IMR-90 (cell line): ENCODE data around the gene LMNTD2. TPM values are rescaled to one million over a fixed set of nuclear protein-coding genes. Genes with fewer than 3 reads are reported as not detected.

Experiments
- ATAC-seq: fragments of 200-7000 bp; cut with Tn5 transposase; 2 replicates; pipeline ENCODE4 v1.9.1; 2020; ENCODE audit warnings: low read depth, mild to moderate bottlenecking, moderate library complexity
- BruUV-seq: library from RNA; stranded (reverse); fragments of 400-500 nt; replicated peaks from 2 replicates; lab custom pipeline; 2021; lab: Mats Ljungman, UMichigan
- CTCF ChIA-PET: fragments of 300-600 bp; formaldehyde crosslinking; extraction: SDS; loops from one replicate; lab custom pipeline; 2021; ENCODE audit warnings: antibody characterized with exemption; lab: Yijun Ruan, JAX
- POLR2A ChIA-PET: fragments of 300-600 bp; sonication (Branson Sonifier 250); formaldehyde crosslinking; loops from one replicate; lab custom pipeline; 2022; ENCODE audit warnings: antibody characterized with exemption; ENCODE audit not compliant: unreplicated experiment; lab: Charles Lee
- DNase-seq: peaks from one replicate; pipeline ENCODE4 v3.0.0; 2013
- H2AFZ ChIP-seq: replicated peaks from 2 replicates; pipeline ENCODE3; 2013; ENCODE audit warnings: low read length, mild to moderate bottlenecking; ENCODE audit not compliant: poor library complexity
- H2AK5ac ChIP-seq: 2 replicates; pipeline ENCODE4 v1.6.1; 2013; ENCODE audit warnings: low read depth, low read length, inconsistent platforms
- H2AK9ac ChIP-seq: replicated peaks from 2 replicates; pipeline ENCODE3; 2013; ENCODE audit warnings: mild to moderate bottlenecking, low read depth, low read length, moderate library complexity; ENCODE audit not compliant: poor library complexity
- H2BK120ac ChIP-seq: 2 replicates; pipeline ENCODE4 v1.6.1; 2013; ENCODE audit warnings: low read depth, low read length, inconsistent platforms
- H2BK15ac ChIP-seq: 3 replicates; pipeline ENCODE4 v1.6.1; 2013; ENCODE audit warnings: low read depth, low read length, inconsistent platforms
- H2BK20ac ChIP-seq: 2 replicates; pipeline ENCODE4 v1.6.1; 2013; ENCODE audit warnings: low read depth, mild to moderate bottlenecking, inconsistent platforms, low read length, moderate library complexity
- H2BK5ac ChIP-seq: 2 replicates; pipeline ENCODE4 v1.6.1; 2013; ENCODE audit warnings: mild to moderate bottlenecking, low read depth, low read length, inconsistent platforms; ENCODE audit not compliant: poor library complexity, severe bottlenecking
- H3K14ac ChIP-seq: replicated peaks from 2 replicates; pipeline ENCODE4 v1.6.1; 2013; ENCODE audit warnings: low read depth, low read length, inconsistent platforms
- H3K18ac ChIP-seq: 2 replicates; pipeline ENCODE4 v1.6.1; 2013; ENCODE audit warnings: low read depth, low read length, control low read depth
- H3K23ac ChIP-seq: 2 replicates; pipeline ENCODE4 v1.6.1; 2013; ENCODE audit warnings: low read depth, low read length, inconsistent platforms
- H3K27ac ChIP-seq: 2 replicates; pipeline ENCODE4 v1.5.1; 2013; ENCODE audit warnings: mild to moderate bottlenecking, control low read depth, low read length; ENCODE audit not compliant: insufficient read depth
- H3K27me3 ChIP-seq: 2 replicates; pipeline ENCODE4 v1.6.1; 2013; ENCODE audit warnings: low read length; ENCODE audit not compliant: control insufficient read depth, insufficient read depth
- H3K36me3 ChIP-seq: 2 replicates; pipeline ENCODE4 v1.6.1; 2013; ENCODE audit warnings: low read length, mixed read lengths; ENCODE audit not compliant: control insufficient read depth, insufficient read depth
- H3K4ac ChIP-seq: 2 replicates; pipeline ENCODE4 v1.6.1; 2013; ENCODE audit warnings: low read depth, low read length, inconsistent platforms
- H3K4me1 ChIP-seq: 2 replicates; pipeline ENCODE4 v1.6.1; 2013; ENCODE audit warnings: low read length, mixed read lengths; ENCODE audit not compliant: control insufficient read depth, insufficient read depth
- H3K4me2 ChIP-seq: 2 replicates; pipeline ENCODE4 v1.6.1; 2013; ENCODE audit warnings: low read depth, mild to moderate bottlenecking, control low read depth, low read length, moderate library complexity
- H3K4me3 ChIP-seq: 2 replicates; pipeline ENCODE4 v1.5.1; 2013; ENCODE audit warnings: low read depth, mild to moderate bottlenecking, control low read depth, low read length, moderate library complexity; ENCODE audit not compliant: insufficient read depth
- H3K56ac ChIP-seq: 2 replicates; pipeline ENCODE4 v1.6.1; 2013; ENCODE audit warnings: low read length, inconsistent platforms; ENCODE audit not compliant: insufficient read depth; ENCODE audit errors: extremely low read depth
- H3K79me1 ChIP-seq, 2 experiments: 2 replicates each; pipeline ENCODE4 v1.6.1; 2013; ENCODE audit warnings: low read length in 2 of 2, inconsistent platforms in 1 of 2, low read depth in 1 of 2
- H3K9ac ChIP-seq: 2 replicates; pipeline ENCODE4 v1.6.1; 2013; ENCODE audit warnings: low read depth, low read length, control low read depth
- H3K9me1 ChIP-seq: 2 replicates; pipeline ENCODE4 v1.6.1; 2013; ENCODE audit warnings: low read length, inconsistent platforms; ENCODE audit not compliant: insufficient read depth
- H3K9me3 ChIP-seq: 2 replicates; pipeline ENCODE4 v1.6.1; 2013; ENCODE audit warnings: low read length; ENCODE audit not compliant: control insufficient read depth, insufficient read depth
- H4K20me1 ChIP-seq: 2 replicates; pipeline ENCODE4 v1.6.1; 2013; ENCODE audit warnings: low read length, inconsistent platforms; ENCODE audit not compliant: insufficient read depth
- H4K5ac ChIP-seq: 2 replicates; pipeline ENCODE4 v1.6.1; 2013; ENCODE audit warnings: mild to moderate bottlenecking, low read depth, low read length, control low read depth
- H4K8ac ChIP-seq, 2 experiments: 2 replicates each; pipeline ENCODE4 v1.6.1; 2013; ENCODE audit warnings: low read depth in 2 of 2, low read length in 2 of 2, control low read depth in 1 of 2, inconsistent platforms in 1 of 2
- H4K91ac ChIP-seq: 2 replicates; pipeline ENCODE4 v1.6.1; 2013; ENCODE audit warnings: low read depth, low read length, inconsistent platforms; ENCODE audit not compliant: insufficient read depth
- BHLHE40 ChIP-seq: fragments of 150-350 bp; IDR thresholded peaks from 2 replicates; pipeline ENCODE4 v1.6.1; 2016; ENCODE audit warnings: mild to moderate bottlenecking, low read depth, low read length
- CEBPB ChIP-seq: IDR thresholded peaks from 2 replicates; pipeline ENCODE4 v1.6.1; 2012; ENCODE audit warnings: low read depth, low read length, improper control_type of control experiment
- CHD1 ChIP-seq: IDR thresholded peaks from 2 replicates; pipeline ENCODE4 v1.6.1; 2012; ENCODE audit warnings: low read depth, low read length, improper control_type of control experiment
- FOS ChIP-seq: fragments of 150-350 bp; IDR thresholded peaks from 2 replicates; pipeline ENCODE4 v1.6.1; 2016; ENCODE audit warnings: low read depth, low read length
- MAFK ChIP-seq: IDR thresholded peaks from 2 replicates; pipeline ENCODE4 v1.6.1; 2012; ENCODE audit warnings: low read depth, low read length, improper control_type of control experiment
- MAZ ChIP-seq: IDR thresholded peaks from 2 replicates; pipeline ENCODE4 v1.6.1; 2012; ENCODE audit warnings: low read depth, mild to moderate bottlenecking, low read length, improper control_type of control experiment, moderate library complexity, borderline replicate concordance
- MXI1 ChIP-seq: IDR thresholded peaks from 2 replicates; pipeline ENCODE4 v1.6.1; 2012; ENCODE audit warnings: low read depth, mild to moderate bottlenecking, low read length, moderate library complexity, borderline replicate concordance
- NFE2L2 ChIP-seq: fragments of 150-350 bp; IDR thresholded peaks from 2 replicates; pipeline ENCODE4 v1.6.1; 2016; ENCODE audit warnings: low read depth, mild to moderate bottlenecking, low read length
- POLR2A ChIP-seq: IDR thresholded peaks from 2 replicates; pipeline ENCODE4 v1.6.1; 2012; ENCODE audit warnings: mild to moderate bottlenecking, low read depth, low read length
- RAD21 ChIP-seq: IDR thresholded peaks from 2 replicates; pipeline ENCODE4 v1.6.1; 2012; ENCODE audit warnings: low read length, improper control_type of control experiment
- RCOR1 ChIP-seq: IDR thresholded peaks from 2 replicates; pipeline ENCODE4 v1.6.1; 2012; ENCODE audit warnings: mild to moderate bottlenecking, low read length, improper control_type of control experiment; ENCODE audit not compliant: insufficient replicate concordance
- RFX5 ChIP-seq: IDR thresholded peaks from 2 replicates; pipeline ENCODE4 v1.8.0; 2012; ENCODE audit warnings: low read depth, mild to moderate bottlenecking, low read length, moderate library complexity
- SMC3 ChIP-seq: fragments of 150-350 bp; IDR thresholded peaks from 2 replicates; pipeline ENCODE4 v1.6.1; 2016; ENCODE audit warnings: low read depth, mild to moderate bottlenecking, antibody characterized with exemption, low read length, moderate library complexity
- WGBS, 2 experiments: methylation state at CpG; one replicate each; pipeline versions ENCODE4 v1.1.5 to v1.1.7; 2013; ENCODE audit warnings: missing lambda C conversion rate in 2 of 2; ENCODE audit not compliant: insufficient read length in 1 of 2; ENCODE audit errors: extremely low coverage in 2 of 2; 5-methylcytosine and 5-hydroxymethylcytosine counted together
- dilution Hi-C: fragments of 300-500 bp; cut with HindIII; formaldehyde crosslinking; loops from one replicate; pipeline ENCODE4 v1.14.3; 2018; ENCODE audit warnings: low sequenced_read_pairs; ENCODE audit not compliant: unreplicated experiment
- in situ Hi-C: fragments of 300-500 bp; cut with MboI; formaldehyde crosslinking; loops from 3 replicates; pipeline ENCODE4 v1.14.3; 2019; ENCODE audit warnings: low sequenced_read_pairs, inconsistent platforms, mixed read lengths
- intact Hi-C: fragments of 100-400 bp; cut with micrococcal nuclease; formaldehyde crosslinking; loops from 2 replicates; pipeline ENCODE4 v1.10.0; 2022
- polyA plus RNA-seq, 3 experiments: library from polyadenylated mRNA; depleted of rRNA; stranded (reverse); fragments of >200 nt; gene quantifications; 2 replicates each; pipeline ENCODE4 v1.2.3, GENCODE V29; 2012; ENCODE audit warnings: low replicate concordance in 1 of 3
- total RNA-seq: library from RNA; depleted of rRNA; stranded (reverse); fragments of >200 nt; gene quantifications from 2 replicates; pipeline ENCODE4 v1.2.3, GENCODE V29; 2012
- TF ChIP-seq, protein P1 (sequence below): fragments of 150-350 bp; IDR thresholded peaks from 2 replicates; pipeline ENCODE4 v1.6.1; 2017; ENCODE audit warnings: mild to moderate bottlenecking, antibody characterized with exemption, low read length, low read depth
- TF ChIP-seq, protein P2 (sequence below): conservative IDR thresholded peaks from 2 replicates; pipeline ENCODE4 v1.5.1; 2012; ENCODE audit warnings: mild to moderate bottlenecking, low read depth, low read length, improper control_type of control experiment
- TF ChIP-seq, protein P3 (sequence below): fragments of 150-350 bp; IDR thresholded peaks from 2 replicates; pipeline ENCODE4 v1.6.1; 2016; ENCODE audit warnings: low read depth, mild to moderate bottlenecking, low read length, moderate library complexity, borderline replicate concordance

The LMNTD2 gene
- total and polyA plus RNA-seq, 2 of the 4 experiments (the other 2 are of a cell fraction): 0.18 to 1.3 TPM

DNA sequence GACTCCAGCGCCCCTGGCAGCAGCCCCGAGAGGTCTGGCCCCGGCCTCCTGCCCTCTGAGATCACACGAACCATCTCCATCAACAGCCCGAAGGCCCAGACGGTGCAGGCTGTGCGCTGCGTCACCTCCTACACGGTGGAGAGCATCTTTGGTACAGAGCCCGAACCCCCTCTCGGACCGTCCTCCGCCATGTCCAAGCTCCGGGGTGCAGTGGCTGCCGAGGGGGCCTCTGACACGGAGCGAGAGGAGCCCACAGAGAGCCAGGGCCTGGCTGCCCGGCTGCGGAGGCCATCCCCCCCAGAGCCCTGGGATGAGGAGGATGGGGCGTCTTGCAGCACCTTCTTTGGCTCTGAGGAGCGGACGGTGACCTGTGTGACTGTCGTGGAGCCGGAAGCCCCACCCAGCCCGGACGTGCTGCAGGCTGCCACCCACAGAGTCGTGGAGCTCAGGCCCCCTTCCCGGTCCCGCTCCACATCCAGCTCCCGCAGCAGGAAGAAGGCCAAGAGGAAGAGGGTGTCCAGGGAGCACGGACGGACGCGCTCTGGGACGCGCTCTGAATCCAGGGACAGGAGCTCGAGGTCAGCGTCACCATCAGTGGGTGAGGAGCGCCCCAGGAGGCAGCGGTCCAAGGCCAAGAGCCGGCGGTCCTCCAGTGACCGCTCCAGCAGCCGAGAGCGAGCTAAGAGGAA, 47.6 kb upstream of the LMNTD2 start:
- H3K4ac ChIP-seq: no peak overlapping the region
- no peak overlapping the region for H3K27ac ChIP-seq
- peaks cover 90% of the 10 kb centered on the region for H3K36me3 ChIP-seq
- H3K9me3 ChIP-seq: no peaks in the 10 kb centered on the region
- H4K5ac ChIP-seq: no peak overlapping the region
- H4K20me1 ChIP-seq: peaks cover 21% of the 10 kb centered on the region
- H3K9me1 ChIP-seq: no peaks in the 10 kb centered on the region
- H2BK15ac ChIP-seq: no peak overlapping the region
- no peak overlapping the region for H3K14ac ChIP-seq
- H3K27me3 ChIP-seq: no peaks in the 10 kb centered on the region
- H3K79me1 ChIP-seq: peaks cover 0 to 20% of the 10 kb centered on the region in 2 experiments; a peak in 3 of 4 replicates
- in situ Hi-C loops: no loop called here
- no peak overlapping the region for H3K9ac ChIP-seq
- no peak overlapping the region for H2BK20ac ChIP-seq
- H3K23ac ChIP-seq: no peak overlapping the region
- H3K18ac ChIP-seq: no peak overlapping the region
- intact Hi-C loops: no loop called here
- H4K8ac ChIP-seq: no peak overlapping the region
- dilution Hi-C loops: no loop called here
- H2BK120ac ChIP-seq: no peak overlapping the region
- no TSS peak for BruUV-seq
- WGBS, 2 experiments: 93% methylated on average over 25 of the region's 45 CpGs; no CpG with 5 or more reads in 1 of the 2 experiments
- no peak overlapping the region for H3K4me2 ChIP-seq
- H2AK9ac ChIP-seq: peak overlapping the region; percentile 37
- H2AFZ ChIP-seq: no peak overlapping the region
- TF ChIP-seq BHLHE40 (no peak), RCOR1 (no peak), RAD21 (no peak), POLR2A (no peak), CHD1 (no peak), CEBPB (no peak), MAZ (no peak), NFE2L2 (no peak), RFX5 (no peak), MAFK (no peak), FOS (no peak), SMC3 (no peak), MXI1 (no peak)
- TF ChIP-seq, protein P1, sequence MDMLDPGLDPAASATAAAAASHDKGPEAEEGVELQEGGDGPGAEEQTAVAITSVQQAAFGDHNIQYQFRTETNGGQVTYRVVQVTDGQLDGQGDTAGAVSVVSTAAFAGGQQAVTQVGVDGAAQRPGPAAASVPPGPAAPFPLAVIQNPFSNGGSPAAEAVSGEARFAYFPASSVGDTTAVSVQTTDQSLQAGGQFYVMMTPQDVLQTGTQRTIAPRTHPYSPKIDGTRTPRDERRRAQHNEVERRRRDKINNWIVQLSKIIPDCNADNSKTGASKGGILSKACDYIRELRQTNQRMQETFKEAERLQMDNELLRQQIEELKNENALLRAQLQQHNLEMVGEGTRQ: no peak
- TF ChIP-seq, protein P2, sequence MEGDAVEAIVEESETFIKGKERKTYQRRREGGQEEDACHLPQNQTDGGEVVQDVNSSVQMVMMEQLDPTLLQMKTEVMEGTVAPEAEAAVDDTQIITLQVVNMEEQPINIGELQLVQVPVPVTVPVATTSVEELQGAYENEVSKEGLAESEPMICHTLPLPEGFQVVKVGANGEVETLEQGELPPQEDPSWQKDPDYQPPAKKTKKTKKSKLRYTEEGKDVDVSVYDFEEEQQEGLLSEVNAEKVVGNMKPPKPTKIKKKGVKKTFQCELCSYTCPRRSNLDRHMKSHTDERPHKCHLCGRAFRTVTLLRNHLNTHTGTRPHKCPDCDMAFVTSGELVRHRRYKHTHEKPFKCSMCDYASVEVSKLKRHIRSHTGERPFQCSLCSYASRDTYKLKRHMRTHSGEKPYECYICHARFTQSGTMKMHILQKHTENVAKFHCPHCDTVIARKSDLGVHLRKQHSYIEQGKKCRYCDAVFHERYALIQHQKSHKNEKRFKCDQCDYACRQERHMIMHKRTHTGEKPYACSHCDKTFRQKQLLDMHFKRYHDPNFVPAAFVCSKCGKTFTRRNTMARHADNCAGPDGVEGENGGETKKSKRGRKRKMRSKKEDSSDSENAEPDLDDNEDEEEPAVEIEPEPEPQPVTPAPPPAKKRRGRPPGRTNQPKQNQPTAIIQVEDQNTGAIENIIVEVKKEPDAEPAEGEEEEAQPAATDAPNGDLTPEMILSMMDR: no peak
- TF ChIP-seq, protein P3, sequence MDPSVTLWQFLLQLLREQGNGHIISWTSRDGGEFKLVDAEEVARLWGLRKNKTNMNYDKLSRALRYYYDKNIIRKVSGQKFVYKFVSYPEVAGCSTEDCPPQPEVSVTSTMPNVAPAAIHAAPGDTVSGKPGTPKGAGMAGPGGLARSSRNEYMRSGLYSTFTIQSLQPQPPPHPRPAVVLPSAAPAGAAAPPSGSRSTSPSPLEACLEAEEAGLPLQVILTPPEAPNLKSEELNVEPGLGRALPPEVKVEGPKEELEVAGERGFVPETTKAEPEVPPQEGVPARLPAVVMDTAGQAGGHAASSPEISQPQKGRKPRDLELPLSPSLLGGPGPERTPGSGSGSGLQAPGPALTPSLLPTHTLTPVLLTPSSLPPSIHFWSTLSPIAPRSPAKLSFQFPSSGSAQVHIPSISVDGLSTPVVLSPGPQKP: no peak
- no peak overlapping the region for H3K56ac ChIP-seq
- ChIA-PET CTCF (no interaction called here), POLR2A (no interaction called here)
- H4K91ac ChIP-seq: no peak overlapping the region
- no peak overlapping the region for H3K4me3 ChIP-seq
- H2BK5ac ChIP-seq: no peak overlapping the region
- no peaks in the 10 kb centered on the region for H3K4me1 ChIP-seq
- no peak for DNase-seq
- no peak overlapping the region for H2AK5ac ChIP-seq
- ATAC-seq: no peak
